Measurements from ENCODE around the gene ELMO1. TPM values are rescaled to one million over a fixed set of nuclear protein-coding genes. Genes with fewer than 3 reads are reported as not detected.

ELMO1 gene
- total RNA-seq (100 to 1,000 TPM; 137 to 494 (median 229) TPM), polyA plus RNA-seq (10 to 100 TPM; 26.0 to 39.4 (median 26.5) TPM)
- long read RNA-seq, donor 1, full-length matches to known transcripts, result 16 of 25 reads
- long read RNA-seq, donor 1, partial matches to known transcripts, result 9 of 25 reads
- long read RNA-seq, donor 1, other reads (novel, unspliced or antisense), result 0 of 25 reads
- long read RNA-seq, donor 2, full-length matches to known transcripts, result 29 of 34 reads
- long read RNA-seq, donor 2, partial matches to known transcripts, result 5 of 34 reads
- long read RNA-seq, donor 2, other reads (novel, unspliced or antisense), result 0 of 34 reads

DNA sequence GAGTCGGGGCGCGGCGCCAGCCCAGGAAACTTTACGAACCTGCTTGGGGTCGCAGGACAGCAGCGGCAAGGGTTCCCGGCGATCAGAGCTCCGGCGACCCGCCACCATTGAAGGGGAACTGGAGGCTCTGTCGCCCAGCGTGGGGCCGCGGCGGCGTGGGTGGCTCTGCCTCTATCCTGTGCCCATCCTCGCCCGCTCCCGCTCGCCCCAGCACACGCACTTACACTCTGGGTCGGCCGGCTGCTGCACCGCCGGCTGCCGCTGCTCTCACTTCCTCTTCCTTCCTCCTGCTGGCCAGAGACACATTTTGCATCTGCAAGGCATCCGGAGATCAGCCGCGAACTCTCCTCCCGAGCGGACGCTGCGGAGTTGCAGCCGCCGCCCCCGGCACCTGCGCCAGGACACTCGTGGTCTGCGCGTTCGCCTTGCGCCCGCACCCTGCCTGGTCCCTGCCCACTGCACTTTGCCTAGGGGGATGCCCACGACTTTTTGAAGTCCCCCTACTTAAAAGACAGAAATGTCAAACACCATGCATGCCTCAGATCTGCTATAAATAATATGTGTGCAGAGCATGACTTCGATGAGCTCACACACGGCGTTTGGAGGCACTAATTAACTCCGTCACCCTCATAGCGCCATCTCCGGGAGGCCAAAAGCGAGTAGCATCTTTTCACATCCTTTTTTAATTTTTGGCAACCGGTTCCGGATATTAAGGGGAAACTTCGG lies at the start of gene ELMO1:
Gene ELMO1, minus strand, starts transcription at position 229 of the 726 bp plus-strand sequence. CDS start 106,174 bp downstream, outside the sequence.
- TF ChIP-seq POLR2AphosphoS5 (IDR thresholded peaks at IDR 0.05) (peak; percentile 95 to 98 (median 97)), POLR2A (IDR thresholded peaks at IDR 0.05) (peak in 2 of 3 donors; percentile 36 to 85)
- TF ChIP-seq, protein P1, sequence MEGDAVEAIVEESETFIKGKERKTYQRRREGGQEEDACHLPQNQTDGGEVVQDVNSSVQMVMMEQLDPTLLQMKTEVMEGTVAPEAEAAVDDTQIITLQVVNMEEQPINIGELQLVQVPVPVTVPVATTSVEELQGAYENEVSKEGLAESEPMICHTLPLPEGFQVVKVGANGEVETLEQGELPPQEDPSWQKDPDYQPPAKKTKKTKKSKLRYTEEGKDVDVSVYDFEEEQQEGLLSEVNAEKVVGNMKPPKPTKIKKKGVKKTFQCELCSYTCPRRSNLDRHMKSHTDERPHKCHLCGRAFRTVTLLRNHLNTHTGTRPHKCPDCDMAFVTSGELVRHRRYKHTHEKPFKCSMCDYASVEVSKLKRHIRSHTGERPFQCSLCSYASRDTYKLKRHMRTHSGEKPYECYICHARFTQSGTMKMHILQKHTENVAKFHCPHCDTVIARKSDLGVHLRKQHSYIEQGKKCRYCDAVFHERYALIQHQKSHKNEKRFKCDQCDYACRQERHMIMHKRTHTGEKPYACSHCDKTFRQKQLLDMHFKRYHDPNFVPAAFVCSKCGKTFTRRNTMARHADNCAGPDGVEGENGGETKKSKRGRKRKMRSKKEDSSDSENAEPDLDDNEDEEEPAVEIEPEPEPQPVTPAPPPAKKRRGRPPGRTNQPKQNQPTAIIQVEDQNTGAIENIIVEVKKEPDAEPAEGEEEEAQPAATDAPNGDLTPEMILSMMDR (IDR thresholded peaks at IDR 0.05 in 8 of 11, conservative IDR thresholded peaks at IDR 0.05 in 3 of 11), result peak; percentile 39 to 94 (median 87)
- Histone ChIP-seq H3K27me3 (replicated peaks in 1 of 7) (no peaks in the 10 kb centered on the region), H3K4me3 (peak within 1 kb of the TSS; percentile 40 to 97 (median 84)), H3K9me3 (no peaks in the 10 kb centered on the region), H3K4me1 (peaks cover 13 to 54% (median 49%) of the 10 kb centered on the region in 6 donors), H3K36me3 (peaks cover 0 to 15% (median 0%) of the 10 kb centered on the region in 6 donors), H3K27ac (peak within 1 kb of the TSS; percentile 76 to 99 (median 97))
- DNase-seq, result peak; percentile 96
- intact Hi-C loops (cut with DNase I; ENCODE audit: low total_unique reads), result no loop called here
- WGBS, 5 donors, result 0 to 2% (median 0%) methylated on average over 34 to 56 of the region's 56 CpGs

DNA sequence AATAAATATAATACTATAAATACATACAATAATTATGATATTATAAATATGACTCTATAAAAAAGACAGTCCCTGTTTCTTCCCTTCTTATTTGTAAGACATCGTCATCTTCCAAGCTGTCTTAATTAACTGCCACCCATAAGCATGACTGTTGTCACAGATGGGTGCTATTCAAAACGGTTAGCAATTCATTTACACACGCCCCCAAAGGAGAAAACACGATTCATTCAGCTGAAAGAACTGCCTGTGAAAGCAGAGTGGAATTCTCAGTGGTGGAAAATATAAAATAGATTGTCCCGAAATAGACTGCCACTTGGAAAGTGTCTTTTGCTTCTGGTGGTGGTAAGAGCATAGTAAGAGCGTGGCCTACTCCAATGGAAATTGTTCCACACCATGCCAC lies 48.9 kb upstream of the ELMO1 start:
- no peaks in the 10 kb centered on the region for H3K27me3 ChIP-seq (replicated peaks in 1 of 7)
- H3K4me1 ChIP-seq, result no peaks in the 10 kb centered on the region
- H3K36me3 ChIP-seq, result no peaks in the 10 kb centered on the region
- DNase-seq, result no peak
- no peak overlapping the region for H3K4me3 ChIP-seq
- WGBS, 5 donors, result 74 to 88% (median 82%) methylated on average over 6 of the region's 6 CpGs
- TF ChIP-seq POLR2AphosphoS5 (IDR thresholded peaks at IDR 0.05), result no peak
- TF ChIP-seq POLR2A (IDR thresholded peaks at IDR 0.05), result no peak
- TF ChIP-seq, protein P1 (IDR thresholded peaks at IDR 0.05 in 8 of 11, conservative IDR thresholded peaks at IDR 0.05 in 3 of 11), result no peak
- H3K27ac ChIP-seq, result no peak overlapping the region
- H3K9me3 ChIP-seq, result no peaks in the 10 kb centered on the region
- intact Hi-C loops (cut with DNase I; ENCODE audit: low total_unique reads), result no loop called here

- intact Hi-C loops (cut with DNase I; ENCODE audit: low total_unique reads), result no loop called here
- H3K27ac ChIP-seq, result no peak overlapping the region
These were observed 47.0 kb upstream of the ELMO1 start for GRCh38 chr7:37495574-37496184.

More at GRCh38 chr7:37495574-37496184, 47.0 kb upstream of the ELMO1 start:
- H3K4me1 ChIP-seq, result no peaks in the 10 kb centered on the region
- no peaks in the 10 kb centered on the region for H3K36me3 ChIP-seq
- TF ChIP-seq, protein P1 (IDR thresholded peaks at IDR 0.05 in 8 of 11, conservative IDR thresholded peaks at IDR 0.05 in 3 of 11), result peak; percentile 39 to 80 (median 73)
- TF ChIP-seq POLR2A (IDR thresholded peaks at IDR 0.05), result no peak
- H3K4me3 ChIP-seq, result no peak overlapping the region
- no peak for DNase-seq
- H3K27me3 ChIP-seq (replicated peaks in 1 of 7), result no peaks in the 10 kb centered on the region
- H3K9me3 ChIP-seq, result peaks cover 0 to 6% (median 2%) of the 10 kb centered on the region in 8 donors
- 55 to 63% (median 60%) methylated on average over 4 of the region's 4 CpGs for WGBS, 5 donors

Measured in spleen (tissue), 13 donors.